ENCODE results near the gene DLGAP1.

The DLGAP1 gene

GRCh38 chr18:4236940-4237663 lies 218.0 kb downstream of the DLGAP1 start:
- no peak for DNase-seq

GRCh38 chr18:4233468-4233867 lies 221.6 kb downstream of the DLGAP1 start:
- DNase-seq = no peak

GRCh38 chr18:4232656-4233055 lies 222.5 kb downstream of the DLGAP1 start:
- no peak for DNase-seq

GRCh38 chr18:4231260-4231659 lies 223.8 kb downstream of the DLGAP1 start:
- no peak for DNase-seq

GRCh38 chr18:4230450-4231168 lies 224.5 kb downstream of the DLGAP1 start:
- DNase-seq = no peak

- no peak for DNase-seq
Observed at GRCh38 chr18:4224031-4224704, 230.9 kb downstream of the DLGAP1 start.

- DNase-seq = peak; percentile 1
Observed at GRCh38 chr18:4211111-4211837, 243.8 kb downstream of the DLGAP1 start.

- no peak for DNase-seq
Observed at GRCh38 chr18:4208366-4208765, 246.7 kb downstream of the DLGAP1 start.

GRCh38 chr18:4207383-4207985 lies 247.6 kb downstream of the DLGAP1 start:
- DNase-seq = no peak

- no peak for DNase-seq
Observed at GRCh38 chr18:4204438-4204720, 250.7 kb downstream of the DLGAP1 start.

- no peak for DNase-seq
Observed at GRCh38 chr18:4203568-4204437, 251.3 kb downstream of the DLGAP1 start.

- DNase-seq = no peak
Observed at GRCh38 chr18:4200399-4200798, 254.7 kb downstream of the DLGAP1 start.

GRCh38 chr18:4198956-4199355 lies 256.2 kb downstream of the DLGAP1 start:
- no peak for DNase-seq

- no peak for DNase-seq
Observed at GRCh38 chr18:4196351-4196750, 258.8 kb downstream of the DLGAP1 start.

GRCh38 chr18:4193086-4193485 lies 262.0 kb downstream of the DLGAP1 start:
- DNase-seq = no peak

GRCh38 chr18:4181882-4182568 lies 273.1 kb downstream of the DLGAP1 start:
- no peak for DNase-seq

GRCh38 chr18:4181086-4181485 lies 274.0 kb downstream of the DLGAP1 start:
- no peak for DNase-seq

GRCh38 chr18:4172196-4173100 lies 282.7 kb downstream of the DLGAP1 start:
- peak; percentile 10 for DNase-seq

- no peak for DNase-seq
Observed at GRCh38 chr18:4157352-4157751, 297.8 kb downstream of the DLGAP1 start.

- no peak for DNase-seq
Observed at GRCh38 chr18:4146797-4147196, 308.3 kb downstream of the DLGAP1 start.

Measured in NCI-H1694 treated with DMSO at 0.1 percent for 48 hours (cell line).